PC-9 (cell line): ENCODE data around the gene ZSWIM4.

Experiments used
- EZH2 ChIP-seq: fragments of 200-600 bp; sonication (generic); IDR thresholded peaks from 2 replicates; pipeline ENCODE4 v1.8.0; 2017; ENCODE audit warnings: antibody characterized with exemption, low read depth
- TF ChIP-seq, protein P1 (sequence below): fragments of 200-600 bp; sonication (generic); conservative IDR thresholded peaks from 2 replicates; pipeline ENCODE4 v1.6.1; 2017; ENCODE audit warnings: mixed run types, antibody characterized with exemption, mild to moderate bottlenecking, moderate library complexity

DNA sequence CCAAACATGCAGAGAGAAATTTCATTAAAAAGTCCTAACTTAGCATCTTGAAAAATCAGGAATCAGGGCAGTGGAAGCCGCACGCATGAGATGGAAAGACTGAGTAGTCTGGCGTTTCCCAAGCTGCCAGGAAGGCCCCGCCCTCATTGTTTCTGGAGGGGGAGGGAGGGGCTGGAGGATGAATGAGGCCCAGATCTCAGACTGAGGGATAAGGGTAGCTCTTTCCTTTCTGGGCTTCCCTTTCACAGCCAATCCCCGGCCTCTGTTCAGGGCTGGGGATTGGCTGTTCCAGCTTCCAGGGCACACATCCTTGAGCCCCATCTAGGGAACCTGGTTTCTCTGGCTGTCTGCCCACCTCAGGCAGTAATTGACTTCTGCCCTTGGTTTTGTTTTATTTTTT lies 13.7 kb upstream of the ZSWIM4 start:
- TF ChIP-seq, protein P1, sequence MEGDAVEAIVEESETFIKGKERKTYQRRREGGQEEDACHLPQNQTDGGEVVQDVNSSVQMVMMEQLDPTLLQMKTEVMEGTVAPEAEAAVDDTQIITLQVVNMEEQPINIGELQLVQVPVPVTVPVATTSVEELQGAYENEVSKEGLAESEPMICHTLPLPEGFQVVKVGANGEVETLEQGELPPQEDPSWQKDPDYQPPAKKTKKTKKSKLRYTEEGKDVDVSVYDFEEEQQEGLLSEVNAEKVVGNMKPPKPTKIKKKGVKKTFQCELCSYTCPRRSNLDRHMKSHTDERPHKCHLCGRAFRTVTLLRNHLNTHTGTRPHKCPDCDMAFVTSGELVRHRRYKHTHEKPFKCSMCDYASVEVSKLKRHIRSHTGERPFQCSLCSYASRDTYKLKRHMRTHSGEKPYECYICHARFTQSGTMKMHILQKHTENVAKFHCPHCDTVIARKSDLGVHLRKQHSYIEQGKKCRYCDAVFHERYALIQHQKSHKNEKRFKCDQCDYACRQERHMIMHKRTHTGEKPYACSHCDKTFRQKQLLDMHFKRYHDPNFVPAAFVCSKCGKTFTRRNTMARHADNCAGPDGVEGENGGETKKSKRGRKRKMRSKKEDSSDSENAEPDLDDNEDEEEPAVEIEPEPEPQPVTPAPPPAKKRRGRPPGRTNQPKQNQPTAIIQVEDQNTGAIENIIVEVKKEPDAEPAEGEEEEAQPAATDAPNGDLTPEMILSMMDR: no peak
- no peak for TF ChIP-seq EZH2
